Endothelial cell of umbilical vein (primary cell): ENCODE results near the gene GPR146. TPM values are rescaled to one million over a fixed set of nuclear protein-coding genes. Genes with fewer than 3 reads are reported as not detected.

ENCODE experiments used
- BruUV-seq: library from RNA; stranded (reverse); fragments of 400-500 nt; replicated peaks from 2 replicates; lab custom pipeline; 2021; lab: Mats Ljungman, UMichigan
- CTCF ChIA-PET: fragments of 300-600, 350-600 bp; sonication (Branson Sonifier 250); formaldehyde crosslinking; loops from one replicate; lab custom pipeline; 2021; ENCODE audit warnings: antibody characterized with exemption, inconsistent platforms; lab: Charles Lee
- POLR2A ChIA-PET: fragments of 300-600, 350-600 bp; sonication (Branson Sonifier 250); formaldehyde crosslinking; loops from one replicate; lab custom pipeline; 2021; ENCODE audit warnings: antibody characterized with exemption, inconsistent platforms; lab: Charles Lee
- DNase-seq: peaks from one replicate; pipeline ENCODE4 v3.0.0-alpha.2; 2011; ENCODE audit warnings: low read depth, low spot score
- FAIRE-seq: peaks from 2 replicates; lab custom pipeline; 2011; peaks lifted over from hg19 to GRCh38; lab: Jason Lieb, UNC
- H2AFZ ChIP-seq: 2 replicates; pipeline ENCODE4 v1.6.0; 2012; ENCODE audit warnings: low read depth, low read length, control low read depth, inconsistent platforms
- H3K27ac ChIP-seq: 2 replicates; pipeline ENCODE4 v1.5.1; 2011; ENCODE audit warnings: low read depth, mild to moderate bottlenecking, control low read depth, low read length, moderate library complexity; ENCODE audit not compliant: insufficient read depth
- H3K27me3 ChIP-seq, 2 experiments: 2 replicates each; pipeline versions ENCODE4 v1.6.0 to v1.6.1; 2011; ENCODE audit warnings: low read length in 2 of 2, mixed read lengths in 1 of 2; ENCODE audit not compliant: control insufficient read depth in 2 of 2, insufficient read depth in 2 of 2
- H3K36me3 ChIP-seq, 2 experiments: 2 replicates in 1 of 2; 3 replicates in 1 of 2; pipeline ENCODE4 v1.5.1; 2011; ENCODE audit warnings: low read length in 2 of 2, mild to moderate bottlenecking in 1 of 2, moderate library complexity in 1 of 2; ENCODE audit not compliant: control insufficient read depth in 2 of 2, insufficient read depth in 2 of 2; ENCODE audit errors: extremely low read depth in 1 of 2
- H3K4me1 ChIP-seq: 3 replicates; pipeline ENCODE4 v1.5.1; 2011; ENCODE audit warnings: mild to moderate bottlenecking, low read length; ENCODE audit not compliant: control insufficient read depth, insufficient read depth; ENCODE audit errors: extremely low read depth
- H3K4me2 ChIP-seq: 2 replicates; pipeline ENCODE4 v1.6.1; 2011; ENCODE audit warnings: low read length, control low read depth, mixed read lengths; ENCODE audit not compliant: insufficient read depth
- H3K4me3 ChIP-seq, 3 experiments: fragments of 200-600 bp in 1 of 3; sonication (generic), shearing (Covaris generic) in 1 of 3; replicated peaks in 1 of 3; 2 replicates each; pipeline ENCODE4 v1.5.1; 2011 to 2016; ENCODE audit warnings: control low read depth in 3 of 3, low read length in 3 of 3, mild to moderate bottlenecking in 2 of 3, inconsistent platforms in 1 of 3, low read depth in 1 of 3, moderate library complexity in 1 of 3; ENCODE audit not compliant: insufficient read depth in 1 of 3
- H3K79me2 ChIP-seq: 2 replicates; pipeline ENCODE4 v1.6.0; 2012; ENCODE audit warnings: low read length, inconsistent platforms; ENCODE audit not compliant: control insufficient read depth, insufficient read depth
- H3K9ac ChIP-seq: replicated peaks from 2 replicates; pipeline ENCODE3; 2011; ENCODE audit warnings: low read length, control low read depth; ENCODE audit not compliant: insufficient read depth; ENCODE audit errors: extremely low read depth
- H3K9me1 ChIP-seq: replicated peaks from 3 replicates; pipeline ENCODE4 v1.6.0; 2011; ENCODE audit warnings: mild to moderate bottlenecking, low read length; ENCODE audit not compliant: control insufficient read depth, insufficient read depth; ENCODE audit errors: extremely low read depth
- H3K9me3 ChIP-seq: replicated peaks from 2 replicates; pipeline ENCODE4 v1.5.1; 2012; ENCODE audit warnings: low read length, inconsistent platforms; ENCODE audit not compliant: control insufficient read depth, insufficient read depth
- H4K20me1 ChIP-seq: replicated peaks from 2 replicates; pipeline ENCODE3; 2011; ENCODE audit warnings: mild to moderate bottlenecking, low read length; ENCODE audit not compliant: control insufficient read depth, insufficient read depth; ENCODE audit errors: extremely low read depth
- EZH2 ChIP-seq: IDR thresholded peaks from 2 replicates; pipeline ENCODE4 v1.6.1; 2012; ENCODE audit warnings: borderline replicate concordance, low read depth, mild to moderate bottlenecking, moderate library complexity, low read length, inconsistent platforms; ENCODE audit not compliant: severe bottlenecking
- FOS ChIP-seq: IDR thresholded peaks from 2 replicates; pipeline ENCODE4 v1.6.1; 2011; ENCODE audit warnings: mild to moderate bottlenecking, low read length, moderate library complexity, borderline replicate concordance; ENCODE audit not compliant: insufficient read depth
- GATA2 ChIP-seq: IDR thresholded peaks from 2 replicates; pipeline ENCODE4 v1.7.0; 2011; ENCODE audit warnings: low read depth, mild to moderate bottlenecking, moderate library complexity, mixed read lengths, low read length; ENCODE audit not compliant: insufficient read length, insufficient read depth
- JUN ChIP-seq: IDR thresholded peaks from 2 replicates; pipeline ENCODE4 v1.6.1; 2011; ENCODE audit warnings: borderline replicate concordance, low read depth; ENCODE audit not compliant: insufficient read length, insufficient read depth
- MYC ChIP-seq: IDR thresholded peaks from one replicate; pipeline ENCODE4 v1.6.1; 2011; ENCODE audit warnings: mild to moderate bottlenecking, low read depth, low read length
- POLR2A ChIP-seq: IDR thresholded peaks from 2 replicates; pipeline ENCODE4 v1.6.1; 2012; ENCODE audit warnings: low read depth, mild to moderate bottlenecking, control low read depth, low read length
- POLR2AphosphoS5 ChIP-seq: IDR thresholded peaks from 2 replicates; pipeline ENCODE4 v1.6.1; 2012; ENCODE audit warnings: low read depth, mild to moderate bottlenecking, control low read depth, low read length, moderate library complexity; ENCODE audit not compliant: insufficient read depth
- dilution Hi-C: fragments of 300-500 bp; cut with MboI; formaldehyde crosslinking; loops from one replicate; pipeline ENCODE4 v1.15.0; 2019; ENCODE audit warnings: low sequenced_read_pairs; ENCODE audit not compliant: extremely low pct_ligation_motif_present
- intact Hi-C: fragments of 100-400 bp; cut with micrococcal nuclease; formaldehyde crosslinking; loops from one replicate; pipeline ENCODE4 v1.10.0; 2022
- polyA plus RNA-seq, 4 experiments: library from polyadenylated mRNA; depleted of rRNA in 3 of 4; stranded (reverse) in 3 of 4; unstranded in 1 of 4; fragments of >200 nt; gene quantifications; 2 replicates each; pipeline versions ENCODE4 v1.2.1 to v1.2.3, GENCODE V29; 2011 to 2012; ENCODE audit warnings: missing spikeins in 1 of 4
- total RNA-seq: library from RNA; stranded (reverse); gene quantifications from 2 replicates; pipeline ENCODE4 v1.2.3, GENCODE V29; 2021
- TF ChIP-seq, protein P1 (sequence below): IDR thresholded peaks from 2 replicates; pipeline ENCODE4 v1.6.1; 2011; ENCODE audit not compliant: insufficient read depth, insufficient read length
- TF ChIP-seq, protein P2 (sequence below), 2 donors: IDR thresholded peaks; 1 replicate in 1 of 2; 2 replicates in 1 of 2; pipeline ENCODE4 v1.5.1; 2011; ENCODE audit warnings: low read length in 2 of 2, mild to moderate bottlenecking in 2 of 2, moderate library complexity in 2 of 2, control low read depth in 1 of 2, inconsistent platforms in 1 of 2, low read depth in 1 of 2; ENCODE audit not compliant: insufficient read depth in 1 of 2; ENCODE audit errors: extremely low read depth in 1 of 2

The GPR146 gene
- total and polyA plus RNA-seq, 2 donors (not counting 3 experiments of a cell fraction or from before 2014, with no cell fraction given), result 18.5 to 44.8 TPM

DNA sequence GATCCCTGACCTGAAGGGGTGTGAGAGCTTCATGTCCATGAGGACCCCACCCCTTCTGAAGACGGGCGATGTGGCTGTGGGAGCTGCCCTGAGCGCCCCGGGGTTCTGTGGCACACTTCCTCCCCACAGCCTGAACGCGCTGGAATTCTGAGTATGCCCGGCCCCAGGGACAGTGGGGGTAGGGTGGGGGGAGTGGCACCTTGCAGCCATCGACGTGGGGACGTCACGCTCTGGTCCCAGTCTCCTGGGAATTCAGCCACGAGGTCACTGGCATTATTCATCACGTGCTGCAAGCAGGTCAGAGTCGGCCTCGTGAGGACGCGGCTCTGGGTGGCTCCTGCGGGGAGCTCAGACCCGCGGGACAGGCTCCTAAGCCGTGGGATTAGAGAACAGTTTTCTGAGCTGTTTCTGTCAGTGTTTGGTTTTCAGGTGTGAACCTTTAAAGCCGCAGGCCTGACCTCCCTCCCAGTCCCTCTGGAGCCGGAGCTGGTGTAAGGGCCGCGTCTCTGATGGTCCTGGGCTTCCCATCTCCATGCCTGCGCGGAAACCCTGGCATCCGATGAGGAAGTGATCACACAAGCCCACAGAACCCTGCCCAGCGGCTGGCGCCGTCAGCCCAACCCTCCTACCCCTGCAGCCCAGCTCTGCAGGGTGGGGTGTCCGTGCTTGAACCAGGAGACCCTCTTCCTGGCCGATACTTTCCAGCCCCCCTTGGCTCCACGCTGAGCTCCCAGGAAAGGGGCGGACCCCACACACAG, 16.1 kb downstream of the GPR146 start:
- peak overlapping the region; percentile 47 for H3K9ac ChIP-seq
- ChIA-PET CTCF (interaction anchor here (0.6 to 3.5 kb wide), 4 partner anchors 16 to 68 kb away, joined by 3 to 27 read pairs (median 7); partner anchors contain the start of gene GPR146), POLR2A (no interaction called here)
- H3K27me3 ChIP-seq, result no peaks in the 10 kb centered on the region
- H3K9me1 ChIP-seq, result no peaks in the 10 kb centered on the region
- H3K9me3 ChIP-seq, result no peaks in the 10 kb centered on the region
- FAIRE-seq (peak; percentile 83), DNase-seq (peak; percentile 63)
- peak overlapping the region; percentile 49 for H3K27ac ChIP-seq
- no TSS peak for BruUV-seq
- peak overlapping the region; percentile 62 for H3K4me2 ChIP-seq
- peak overlapping the region; percentile 14 for H2AFZ ChIP-seq
- H3K4me3 ChIP-seq, result no peak overlapping the region
- H3K36me3 ChIP-seq, result peaks cover 0 to 10% of the 10 kb centered on the region in 2 experiments
- dilution Hi-C loops (no loop called here), intact Hi-C loops (loop anchor here (1.0 to 5.0 kb wide), 3 partner anchors 16 to 153 kb away; partner anchors contain the start of gene GPR146)
- H3K79me2 ChIP-seq, result no peaks in the 10 kb centered on the region
- H3K4me1 ChIP-seq, result peaks cover 20% of the 10 kb centered on the region
- TF ChIP-seq POLR2AphosphoS5 (no peak), FOS (no peak), MYC (no peak)
- TF ChIP-seq, protein P1, sequence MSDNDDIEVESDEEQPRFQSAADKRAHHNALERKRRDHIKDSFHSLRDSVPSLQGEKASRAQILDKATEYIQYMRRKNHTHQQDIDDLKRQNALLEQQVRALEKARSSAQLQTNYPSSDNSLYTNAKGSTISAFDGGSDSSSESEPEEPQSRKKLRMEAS, result peak; percentile 90
- H4K20me1 ChIP-seq, result no peaks in the 10 kb centered on the region

DNA sequence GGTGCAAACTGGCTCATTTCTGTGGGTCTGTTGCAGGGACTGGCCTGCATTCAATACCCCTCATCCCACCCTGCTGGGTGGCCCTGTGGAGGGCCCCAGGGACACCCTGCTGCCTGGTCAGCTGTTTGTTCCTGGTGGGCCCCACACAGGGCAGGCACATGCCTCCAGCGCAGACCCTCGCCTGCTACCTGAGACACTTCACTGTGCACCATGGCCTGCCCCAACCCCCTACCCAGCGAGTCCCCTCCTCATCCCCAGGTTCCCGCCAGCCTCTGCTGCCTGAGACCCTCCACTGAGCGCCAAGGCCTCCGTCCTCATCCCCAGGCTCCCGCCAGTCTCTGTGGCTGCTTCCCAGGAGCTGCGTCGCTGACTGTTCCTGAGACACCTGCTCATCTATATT, 16.8 kb downstream of the GPR146 start:
- H3K27ac ChIP-seq, result no peak overlapping the region
- intact Hi-C loops, result loop anchor here (2.0 to 5.0 kb wide), 2 partner anchors 16 to 154 kb away; partner anchors contain the start of gene GPR146
- dilution Hi-C loops, result no loop called here
- no peak overlapping the region for H2AFZ ChIP-seq
- peaks cover 0 to 10% of the 10 kb centered on the region in 2 experiments for H3K36me3 ChIP-seq
- no peak for FAIRE-seq
- H4K20me1 ChIP-seq, result no peaks in the 10 kb centered on the region
- POLR2A ChIA-PET, result no interaction called here
- H3K27me3 ChIP-seq, result no peaks in the 10 kb centered on the region
- H3K4me1 ChIP-seq, result peaks cover 13% of the 10 kb centered on the region
- no peaks in the 10 kb centered on the region for H3K9me1 ChIP-seq
- no peak overlapping the region for H3K4me3 ChIP-seq
- no peak for DNase-seq
- BruUV-seq, result no TSS peak
- no peak overlapping the region for H3K9ac ChIP-seq
- H3K9me3 ChIP-seq, result no peaks in the 10 kb centered on the region
- H3K79me2 ChIP-seq, result no peaks in the 10 kb centered on the region
- no peak overlapping the region for H3K4me2 ChIP-seq
- CTCF ChIA-PET, result interaction anchor here (1.4 to 3.5 kb wide), 2 partner anchors 17 to 68 kb away, joined by 8 to 27 read pairs; partner anchors contain the start of gene GPR146
- TF ChIP-seq POLR2AphosphoS5, result no peak
- no peak for TF ChIP-seq GATA2
- no peak for TF ChIP-seq POLR2A
- TF ChIP-seq JUN, result no peak
- no peak for TF ChIP-seq MYC
- no peak for TF ChIP-seq FOS
- TF ChIP-seq, protein P2, sequence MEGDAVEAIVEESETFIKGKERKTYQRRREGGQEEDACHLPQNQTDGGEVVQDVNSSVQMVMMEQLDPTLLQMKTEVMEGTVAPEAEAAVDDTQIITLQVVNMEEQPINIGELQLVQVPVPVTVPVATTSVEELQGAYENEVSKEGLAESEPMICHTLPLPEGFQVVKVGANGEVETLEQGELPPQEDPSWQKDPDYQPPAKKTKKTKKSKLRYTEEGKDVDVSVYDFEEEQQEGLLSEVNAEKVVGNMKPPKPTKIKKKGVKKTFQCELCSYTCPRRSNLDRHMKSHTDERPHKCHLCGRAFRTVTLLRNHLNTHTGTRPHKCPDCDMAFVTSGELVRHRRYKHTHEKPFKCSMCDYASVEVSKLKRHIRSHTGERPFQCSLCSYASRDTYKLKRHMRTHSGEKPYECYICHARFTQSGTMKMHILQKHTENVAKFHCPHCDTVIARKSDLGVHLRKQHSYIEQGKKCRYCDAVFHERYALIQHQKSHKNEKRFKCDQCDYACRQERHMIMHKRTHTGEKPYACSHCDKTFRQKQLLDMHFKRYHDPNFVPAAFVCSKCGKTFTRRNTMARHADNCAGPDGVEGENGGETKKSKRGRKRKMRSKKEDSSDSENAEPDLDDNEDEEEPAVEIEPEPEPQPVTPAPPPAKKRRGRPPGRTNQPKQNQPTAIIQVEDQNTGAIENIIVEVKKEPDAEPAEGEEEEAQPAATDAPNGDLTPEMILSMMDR (IDR thresholded peaks at IDR 0.05; ENCODE audit: extremely low read depth in 1 of 2, insufficient read depth in 1 of 2, low read depth in 1 of 2, low read length in 2 of 2), result no peak
- TF ChIP-seq, protein P1, result no peak
- no peak for TF ChIP-seq EZH2
